CD4-positive, CD25-positive, alpha-beta regulatory T cell (primary cell): Measurements from ENCODE around the gene ASTN2. TPM values are rescaled to one million over a fixed set of nuclear protein-coding genes. Genes with fewer than 3 reads are reported as not detected.
"Not testable (repeated sequence)": the region's sequence is repeated elsewhere in the genome, so short reads cannot be mapped to it uniquely, and the experiment has no call there.

ENCODE experiments used
- ATAC-seq, 2 donors: fragments of 150-1000 bp; cut with Tn5 transposase; one replicate each; pipeline ENCODE4 v1.10.0; 2021; ENCODE audit warnings: low read depth in 2 of 2, moderate number of reproducible peaks in 2 of 2, moderate library complexity in 1 of 2
- DNase-seq, 3 donors: peaks; one replicate each; pipeline versions ENCODE4 v3.0.0 to v3.0.0-alpha.2; 2012 to 2022; ENCODE audit warnings: mixed read lengths in 1 of 3
- H3K27ac ChIP-seq: one replicate; pipeline ENCODE4 v1.7.0; 2013; ENCODE audit warnings: mild to moderate bottlenecking, low read length; ENCODE audit not compliant: insufficient read depth, poor library complexity, severe bottlenecking
- H3K27me3 ChIP-seq: one replicate; pipeline ENCODE4 v1.7.0; 2013; ENCODE audit warnings: low read length; ENCODE audit not compliant: control insufficient read depth, insufficient read depth
- H3K36me3 ChIP-seq: one replicate; pipeline ENCODE4 v1.7.0; 2013; ENCODE audit warnings: mild to moderate bottlenecking, low read length, moderate library complexity; ENCODE audit not compliant: control insufficient read depth, insufficient read depth
- H3K4me1 ChIP-seq: 2 replicates; pipeline ENCODE4 v1.7.0; 2013; ENCODE audit warnings: mild to moderate bottlenecking, low read length; ENCODE audit not compliant: insufficient read depth, control insufficient read depth, poor library complexity, severe bottlenecking
- H3K4me3 ChIP-seq: one replicate; pipeline ENCODE4 v1.7.0; 2013; ENCODE audit warnings: low read depth, mild to moderate bottlenecking, low read length, moderate library complexity
- H3K9me3 ChIP-seq, 2 experiments: 1 replicate in 1 of 2; 2 replicates in 1 of 2; pipeline ENCODE4 v1.7.0; 2013; ENCODE audit warnings: low read length in 2 of 2, mild to moderate bottlenecking in 1 of 2, moderate library complexity in 1 of 2; ENCODE audit not compliant: control insufficient read depth in 2 of 2
- H3K27ac Mint-ChIP-seq, 3 donors: one replicate each; pipeline ENCODE4 v1.8.0; 2020 to 2022; ENCODE audit warnings: mild to moderate bottlenecking in 3 of 3, mixed read lengths in 3 of 3, moderate library complexity in 2 of 3
- H3K27me3 Mint-ChIP-seq: one replicate; pipeline ENCODE4 v1.8.0; 2022; ENCODE audit warnings: mild to moderate bottlenecking, mixed read lengths
- H3K36me3 Mint-ChIP-seq: one replicate; pipeline ENCODE4 v1.8.0; 2020; ENCODE audit warnings: mixed read lengths
- H3K4me1 Mint-ChIP-seq, 4 donors: one replicate each; pipeline ENCODE4 v1.8.0; 2020 to 2022; ENCODE audit warnings: mixed read lengths in 4 of 4, mild to moderate bottlenecking in 1 of 4
- H3K4me3 Mint-ChIP-seq, 4 donors: one replicate each; pipeline ENCODE4 v1.8.0; 2020 to 2022; ENCODE audit warnings: mild to moderate bottlenecking in 4 of 4, mixed read lengths in 4 of 4, moderate library complexity in 3 of 4
- H3K9me3 Mint-ChIP-seq, 7 donors: one replicate each; pipeline ENCODE4 v1.8.0; 2020 to 2022; ENCODE audit warnings: mixed read lengths in 7 of 7, mild to moderate bottlenecking in 3 of 7, moderate library complexity in 2 of 7
- polyA plus RNA-seq, 4 donors: library from polyadenylated mRNA; unstranded; fragments of 300-500 nt; fragmentation: Illumina TruSeq; gene quantifications; one replicate each; pipeline ENCODE4 v1.2.3, GENCODE V29; 2021
- total RNA-seq: library from RNA; stranded (reverse); gene quantifications from one replicate; pipeline ENCODE4 v1.2.3, GENCODE V29; 2022

The ASTN2 gene
- total and polyA plus RNA-seq, 5 donors from 2014 or later, result 5.0 to 9.9 (median 7.4) TPM

DNA sequence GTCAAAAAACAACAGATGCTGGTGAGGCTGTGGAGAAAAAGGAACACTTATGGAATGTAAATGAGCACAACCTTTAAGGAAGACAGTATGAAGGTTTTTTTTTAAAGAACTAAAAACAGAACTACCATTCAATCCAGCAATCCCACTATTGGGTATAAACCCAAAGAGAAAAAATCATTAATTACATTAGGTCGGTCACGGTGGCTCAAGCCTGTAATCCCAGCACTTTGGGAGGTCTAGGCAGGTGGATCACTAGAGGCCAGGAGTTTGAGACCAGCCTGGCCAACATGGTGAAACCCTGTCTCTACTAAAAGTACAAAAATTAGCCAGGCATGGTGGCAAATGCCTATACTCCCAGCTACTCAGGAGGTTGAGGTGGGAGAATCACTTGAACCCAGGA lies 584.5 kb downstream of the ASTN2 start:
- H3K27ac Mint-ChIP-seq, H3K4me1 ChIP-seq, H3K27ac ChIP-seq, H3K27me3 ChIP-seq, DNase-seq, H3K9me3 Mint-ChIP-seq, H3K4me3 ChIP-seq, H3K4me1 Mint-ChIP-seq, ATAC-seq, H3K36me3 Mint-ChIP-seq, H3K36me3 ChIP-seq, H3K4me3 Mint-ChIP-seq, H3K9me3 ChIP-seq: not testable (repeated sequence)
- peaks cover 13% of the 10 kb centered on the region for H3K27me3 Mint-ChIP-seq

DNA sequence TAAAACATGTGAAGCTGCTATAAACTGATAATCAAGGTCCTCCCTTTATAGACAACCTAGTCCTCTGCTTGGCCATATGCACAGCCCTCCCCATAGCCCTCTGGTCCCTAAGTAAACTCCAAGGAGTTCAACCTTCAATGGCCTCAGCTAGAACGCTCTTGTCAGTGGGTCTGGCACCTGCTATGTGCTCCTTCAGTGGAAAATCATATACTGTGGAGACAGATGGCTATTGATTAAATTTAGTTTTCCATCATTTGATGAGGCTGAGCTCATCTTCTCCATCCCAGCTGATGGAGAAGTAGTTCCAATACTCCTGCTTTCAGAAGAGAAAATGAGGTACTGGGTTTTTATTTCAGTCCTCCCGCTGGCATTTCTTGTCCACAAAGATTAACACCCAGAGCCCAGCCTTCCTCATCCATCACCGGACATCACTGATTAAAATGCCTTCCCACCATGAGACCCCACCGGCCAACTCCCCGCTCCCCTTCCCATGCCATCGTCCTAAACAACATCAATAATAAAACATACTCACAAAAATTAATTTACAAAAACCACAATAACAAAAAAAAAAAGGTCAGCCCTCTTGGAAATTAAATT lies 593.1 kb downstream of the ASTN2 start:
- no peaks in the 10 kb centered on the region for H3K4me1 Mint-ChIP-seq
- H3K4me3 Mint-ChIP-seq, result no peak overlapping the region
- H3K36me3 ChIP-seq, result no peaks in the 10 kb centered on the region
- peaks cover 0 to 3% (median 0%) of the 10 kb centered on the region in 7 donors for H3K9me3 Mint-ChIP-seq
- no peaks in the 10 kb centered on the region for H3K27me3 Mint-ChIP-seq
- H3K9me3 ChIP-seq, result no peaks in the 10 kb centered on the region
- H3K4me1 ChIP-seq, result no peaks in the 10 kb centered on the region
- no peak overlapping the region for H3K27ac ChIP-seq
- DNase-seq (no peak), ATAC-seq (no peak)
- H3K27me3 ChIP-seq, result no peaks in the 10 kb centered on the region
- no peak overlapping the region for H3K4me3 ChIP-seq
- no peaks in the 10 kb centered on the region for H3K36me3 Mint-ChIP-seq
- no peak overlapping the region for H3K27ac Mint-ChIP-seq

DNA sequence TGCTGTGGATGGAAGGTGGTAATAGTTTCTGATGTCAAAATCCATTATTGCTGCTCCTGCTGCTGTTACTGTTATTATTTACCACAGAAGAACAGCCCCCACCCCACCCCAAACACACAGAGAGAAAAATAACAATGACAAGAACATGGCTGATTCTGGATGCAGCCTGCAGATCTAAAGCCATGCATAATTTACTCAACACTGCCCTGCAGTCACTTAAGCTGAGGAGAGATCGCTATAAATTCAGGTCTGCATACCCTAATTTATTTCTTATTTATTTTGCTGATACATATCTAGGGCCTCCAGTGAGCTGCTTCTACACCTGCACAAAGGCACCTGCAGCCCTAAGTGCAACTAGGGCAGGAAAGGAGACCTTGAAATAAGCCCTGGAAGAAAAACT lies 595.7 kb downstream of the ASTN2 start:
- Mint-ChIP-seq H3K4me3 (no peak overlapping the region), H3K9me3 (peaks cover 0 to 1% (median 0%) of the 10 kb centered on the region in 7 donors), H3K27me3 (no peaks in the 10 kb centered on the region), H3K36me3 (no peaks in the 10 kb centered on the region), H3K4me1 (peaks cover 0 to 1% (median 0%) of the 10 kb centered on the region in 4 donors), H3K27ac (no peak overlapping the region)
- Histone ChIP-seq H3K27me3 (no peaks in the 10 kb centered on the region), H3K4me1 (no peaks in the 10 kb centered on the region), H3K4me3 (no peak overlapping the region), H3K27ac (no peak overlapping the region), H3K36me3 (no peaks in the 10 kb centered on the region), H3K9me3 (no peaks in the 10 kb centered on the region)
- DNase-seq (no peak), ATAC-seq (no peak)

DNA sequence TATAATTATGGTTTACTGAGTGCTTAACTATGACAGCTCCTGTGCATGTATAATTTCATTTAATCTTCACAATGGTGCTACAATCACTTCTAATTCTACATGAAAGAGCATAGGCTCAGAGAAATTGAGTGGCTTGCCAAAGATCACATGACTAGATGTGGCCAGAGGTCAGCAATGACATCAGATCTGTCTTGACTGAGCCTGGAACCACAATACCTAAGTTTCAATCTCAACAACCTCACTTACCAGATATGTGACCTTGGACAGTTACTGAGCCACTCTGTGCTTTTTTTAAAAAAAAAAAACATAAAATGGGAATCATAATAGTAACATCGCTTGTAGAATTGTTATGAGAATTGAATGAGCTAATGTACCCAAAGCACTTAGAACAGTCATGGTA lies 597.1 kb downstream of the ASTN2 start:
- Histone ChIP-seq H3K36me3 (no peaks in the 10 kb centered on the region), H3K9me3 (no peaks in the 10 kb centered on the region), H3K27me3 (no peaks in the 10 kb centered on the region), H3K4me3 (no peak overlapping the region), H3K4me1 (no peaks in the 10 kb centered on the region), H3K27ac (no peak overlapping the region)
- ATAC-seq (no peak), DNase-seq (no peak)
- H3K36me3 Mint-ChIP-seq, result no peaks in the 10 kb centered on the region
- H3K27me3 Mint-ChIP-seq, result peaks cover 4% of the 10 kb centered on the region
- H3K4me1 Mint-ChIP-seq, result peaks cover 0 to 1% (median 0%) of the 10 kb centered on the region in 4 donors
- peaks cover 0 to 1% (median 0%) of the 10 kb centered on the region in 7 donors for H3K9me3 Mint-ChIP-seq
- H3K4me3 Mint-ChIP-seq, result no peak overlapping the region
- no peak overlapping the region for H3K27ac Mint-ChIP-seq

DNA sequence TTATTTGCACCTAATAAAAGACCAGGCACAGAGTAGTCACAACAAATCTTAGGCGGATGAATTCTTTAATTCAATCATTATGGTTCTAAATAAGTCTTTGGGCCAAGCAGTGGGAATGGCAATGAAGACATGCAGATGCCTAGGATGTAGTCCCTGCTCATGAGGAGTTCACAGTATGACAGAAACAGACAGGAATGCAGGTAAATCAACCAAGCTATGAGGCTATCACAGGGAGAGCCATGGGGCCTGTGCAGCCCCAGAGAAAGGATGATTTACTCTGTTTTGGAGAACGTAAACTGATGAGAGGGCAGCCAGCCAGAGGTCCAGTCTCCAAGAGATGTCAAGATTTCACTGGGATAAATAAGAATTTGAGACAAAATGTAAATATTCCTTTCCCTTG lies 598.4 kb downstream of the ASTN2 start:
- H3K4me1 ChIP-seq, result no peaks in the 10 kb centered on the region
- H3K36me3 ChIP-seq, result no peaks in the 10 kb centered on the region
- DNase-seq (no peak), ATAC-seq (no peak)
- H3K27me3 ChIP-seq, result no peaks in the 10 kb centered on the region
- no peak overlapping the region for H3K27ac ChIP-seq
- peaks cover 4% of the 10 kb centered on the region for H3K27me3 Mint-ChIP-seq
- no peaks in the 10 kb centered on the region for H3K9me3 ChIP-seq
- no peaks in the 10 kb centered on the region for H3K36me3 Mint-ChIP-seq
- H3K27ac Mint-ChIP-seq, result no peak overlapping the region
- H3K4me1 Mint-ChIP-seq, result peaks cover 0 to 1% (median 0%) of the 10 kb centered on the region in 4 donors
- H3K4me3 Mint-ChIP-seq, result no peak overlapping the region
- H3K4me3 ChIP-seq, result no peak overlapping the region
- H3K9me3 Mint-ChIP-seq, result peaks cover 0 to 1% (median 0%) of the 10 kb centered on the region in 7 donors

DNA sequence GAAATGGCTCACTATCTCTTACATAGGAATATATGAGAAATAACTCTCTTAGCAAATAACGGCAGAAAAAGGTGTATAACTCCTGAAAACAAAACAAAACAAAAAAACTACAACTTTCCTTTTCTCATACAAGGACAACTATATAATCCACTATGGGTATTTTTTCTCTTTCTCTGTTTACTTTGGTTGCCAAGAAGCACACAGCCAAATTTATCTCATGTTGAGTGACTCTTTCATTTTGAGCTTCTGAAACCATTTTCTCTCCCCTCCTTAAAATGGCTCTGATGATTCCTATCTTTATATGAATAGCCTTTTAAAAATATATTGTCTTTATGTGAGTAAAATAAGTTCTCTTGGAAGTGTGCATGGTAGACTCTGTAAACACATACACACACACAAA lies 599.0 kb downstream of the ASTN2 start:
- Histone ChIP-seq H3K36me3 (no peaks in the 10 kb centered on the region), H3K4me3 (no peak overlapping the region), H3K9me3 (no peaks in the 10 kb centered on the region), H3K4me1 (no peaks in the 10 kb centered on the region), H3K27ac (no peak overlapping the region), H3K27me3 (no peaks in the 10 kb centered on the region)
- peaks cover 0 to 1% (median 0%) of the 10 kb centered on the region in 7 donors for H3K9me3 Mint-ChIP-seq
- H3K36me3 Mint-ChIP-seq, result no peaks in the 10 kb centered on the region
- peaks cover 4% of the 10 kb centered on the region for H3K27me3 Mint-ChIP-seq
- H3K4me3 Mint-ChIP-seq, result no peak overlapping the region
- DNase-seq (no peak), ATAC-seq (no peak)
- peaks cover 0 to 1% (median 0%) of the 10 kb centered on the region in 4 donors for H3K4me1 Mint-ChIP-seq
- H3K27ac Mint-ChIP-seq, result no peak overlapping the region

DNA sequence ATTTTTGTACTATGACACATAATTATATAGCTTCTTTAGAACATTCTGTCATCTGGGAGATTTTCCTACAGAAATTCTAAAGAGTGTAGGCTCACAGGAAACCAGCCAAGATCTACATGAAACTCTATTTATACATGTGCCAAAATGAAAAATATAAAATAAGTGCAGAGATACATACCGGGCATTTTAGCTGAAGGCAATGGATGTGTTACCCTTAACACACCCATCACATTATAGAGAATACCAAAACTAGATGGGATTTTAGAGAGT lies 601.9 kb downstream of the ASTN2 start:
- Histone ChIP-seq H3K27ac (no peak overlapping the region), H3K4me1 (no peaks in the 10 kb centered on the region), H3K9me3 (no peaks in the 10 kb centered on the region), H3K36me3 (no peaks in the 10 kb centered on the region), H3K27me3 (peaks cover 3% of the 10 kb centered on the region), H3K4me3 (no peak overlapping the region)
- Mint-ChIP-seq H3K27ac (no peak overlapping the region), H3K9me3 (peaks cover 0 to 1% (median 0%) of the 10 kb centered on the region in 7 donors), H3K4me3 (no peak overlapping the region), H3K36me3 (no peaks in the 10 kb centered on the region), H3K27me3 (peaks cover 4% of the 10 kb centered on the region), H3K4me1 (peaks cover 0 to 1% (median 0%) of the 10 kb centered on the region in 4 donors)
- DNase-seq (no peak), ATAC-seq (no peak)

DNA sequence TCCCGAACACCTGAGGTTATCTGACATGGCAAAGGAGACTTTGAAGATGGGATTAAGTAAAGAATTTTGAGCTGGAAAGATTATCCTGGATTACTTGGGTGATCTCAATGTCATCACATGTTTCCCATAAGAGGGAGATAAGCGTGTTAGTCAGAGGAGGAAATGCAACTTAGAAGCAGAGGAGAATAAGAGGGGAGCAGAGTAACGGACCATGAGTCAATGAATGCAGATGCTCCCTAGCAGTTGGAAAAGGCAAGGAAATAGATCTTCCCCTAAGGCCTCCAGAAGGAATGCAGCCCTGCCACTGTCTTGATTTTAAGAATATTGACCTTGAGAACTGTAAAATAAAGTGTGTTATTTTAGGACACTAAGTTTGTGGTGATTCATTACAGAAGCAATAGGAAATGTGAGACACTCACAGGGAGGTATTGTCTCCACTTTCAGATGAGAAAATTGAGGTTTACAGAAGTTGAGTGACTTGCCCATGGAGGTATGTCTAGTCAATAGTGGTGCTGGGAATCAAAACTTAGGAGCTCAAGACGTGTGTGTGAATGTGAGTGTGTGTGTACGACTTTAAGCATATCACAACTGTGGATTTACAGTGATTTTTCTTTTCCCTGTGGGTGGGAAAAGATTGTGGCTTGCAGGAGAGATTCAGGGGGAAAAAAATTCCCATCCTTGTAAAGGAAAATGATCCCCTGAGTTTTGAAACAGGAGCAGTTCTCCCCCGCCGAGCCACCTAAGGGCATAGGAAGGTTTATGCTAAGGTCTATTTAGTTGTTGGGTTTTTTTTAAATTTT lies 602.4 kb downstream of the ASTN2 start:
- no peak overlapping the region for H3K4me3 ChIP-seq
- no peaks in the 10 kb centered on the region for H3K36me3 ChIP-seq
- peaks cover 3% of the 10 kb centered on the region for H3K27me3 ChIP-seq
- no peak overlapping the region for H3K4me3 Mint-ChIP-seq
- H3K27me3 Mint-ChIP-seq, result peaks cover 4% of the 10 kb centered on the region
- no peak for DNase-seq
- peaks cover 0 to 1% (median 0%) of the 10 kb centered on the region in 4 donors for H3K4me1 Mint-ChIP-seq
- H3K9me3 Mint-ChIP-seq, result peaks cover 0 to 1% (median 0%) of the 10 kb centered on the region in 7 donors
- no peak overlapping the region for H3K27ac ChIP-seq
- H3K9me3 ChIP-seq, result no peaks in the 10 kb centered on the region
- no peak for ATAC-seq
- no peak overlapping the region for H3K27ac Mint-ChIP-seq
- H3K36me3 Mint-ChIP-seq, result no peaks in the 10 kb centered on the region
- H3K4me1 ChIP-seq, result no peaks in the 10 kb centered on the region
